ENCODE measurements around the gene EFHD2.

The EFHD2 gene

DNA sequence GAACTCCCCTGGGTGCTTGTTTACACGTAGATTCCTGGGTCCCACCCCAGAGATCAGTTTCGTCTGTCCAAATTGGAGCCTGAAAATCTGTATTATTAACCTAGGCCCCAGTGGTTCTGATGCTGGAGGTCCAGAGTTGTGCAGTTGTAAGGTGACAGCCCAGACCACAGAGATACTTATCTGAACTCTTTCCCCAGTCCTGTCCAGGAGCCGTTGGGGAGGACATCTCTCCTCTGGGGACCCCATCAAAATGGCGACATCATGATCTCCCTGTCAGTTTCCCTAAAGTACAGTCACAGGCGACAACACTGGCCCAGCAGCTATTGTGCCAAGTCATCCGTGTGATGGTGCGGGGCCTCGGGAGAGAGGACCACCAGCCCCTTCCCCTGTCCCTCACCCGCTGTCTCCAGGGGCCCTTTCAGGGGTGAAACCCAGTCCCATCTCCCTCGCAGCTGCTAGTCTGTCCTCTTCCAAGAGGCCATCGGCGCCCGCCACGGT lies 749 bp upstream of the EFHD2 start:
- no peak for DNase-seq (ENCODE audit: low read depth)
- TF ChIP-seq, protein P1, sequence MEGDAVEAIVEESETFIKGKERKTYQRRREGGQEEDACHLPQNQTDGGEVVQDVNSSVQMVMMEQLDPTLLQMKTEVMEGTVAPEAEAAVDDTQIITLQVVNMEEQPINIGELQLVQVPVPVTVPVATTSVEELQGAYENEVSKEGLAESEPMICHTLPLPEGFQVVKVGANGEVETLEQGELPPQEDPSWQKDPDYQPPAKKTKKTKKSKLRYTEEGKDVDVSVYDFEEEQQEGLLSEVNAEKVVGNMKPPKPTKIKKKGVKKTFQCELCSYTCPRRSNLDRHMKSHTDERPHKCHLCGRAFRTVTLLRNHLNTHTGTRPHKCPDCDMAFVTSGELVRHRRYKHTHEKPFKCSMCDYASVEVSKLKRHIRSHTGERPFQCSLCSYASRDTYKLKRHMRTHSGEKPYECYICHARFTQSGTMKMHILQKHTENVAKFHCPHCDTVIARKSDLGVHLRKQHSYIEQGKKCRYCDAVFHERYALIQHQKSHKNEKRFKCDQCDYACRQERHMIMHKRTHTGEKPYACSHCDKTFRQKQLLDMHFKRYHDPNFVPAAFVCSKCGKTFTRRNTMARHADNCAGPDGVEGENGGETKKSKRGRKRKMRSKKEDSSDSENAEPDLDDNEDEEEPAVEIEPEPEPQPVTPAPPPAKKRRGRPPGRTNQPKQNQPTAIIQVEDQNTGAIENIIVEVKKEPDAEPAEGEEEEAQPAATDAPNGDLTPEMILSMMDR (conservative IDR thresholded peaks at IDR 0.05; ENCODE audit: low read depth, low read length), result no peak
- peak overlapping the region; percentile 71 for H3K4me3 ChIP-seq (ENCODE audit: low read depth, low read length)

DNA sequence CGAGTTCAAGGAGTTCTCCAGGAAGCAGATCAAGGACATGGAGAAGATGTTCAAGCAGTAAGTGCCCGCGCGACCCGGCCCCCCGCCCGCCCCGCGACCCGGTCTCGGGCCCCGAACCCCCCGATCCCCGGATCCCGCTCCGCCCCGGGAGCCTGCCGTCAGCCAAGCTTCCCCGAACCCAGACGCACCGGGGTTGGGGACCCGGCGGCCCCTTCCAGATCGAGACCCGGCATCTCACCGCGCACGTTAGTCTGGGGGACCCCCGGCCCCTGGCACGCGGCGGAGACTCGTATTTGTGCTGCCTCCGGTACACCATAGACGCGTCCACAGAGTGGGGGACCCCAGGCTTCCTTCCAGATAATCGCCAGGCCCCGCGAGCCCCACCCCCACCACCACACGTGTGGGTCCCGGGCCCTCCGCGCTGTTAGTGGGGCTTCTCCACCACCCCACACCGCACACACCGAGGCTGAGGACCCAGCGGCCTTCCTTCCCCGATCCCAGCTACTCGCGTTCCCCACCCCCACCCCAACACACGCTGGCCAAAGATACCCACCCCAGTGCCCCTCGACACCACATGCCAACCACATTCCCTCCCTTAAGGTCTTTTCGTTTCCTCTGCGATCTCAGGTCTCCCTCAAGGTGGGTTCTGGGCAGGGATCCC lies 665 bp downstream of the EFHD2 start:
- TF ChIP-seq, protein P1 (conservative IDR thresholded peaks at IDR 0.05; ENCODE audit: low read depth, low read length), result no peak
- DNase-seq (ENCODE audit: low read depth), result no peak
- H3K4me3 ChIP-seq (ENCODE audit: low read depth, low read length), result peak overlapping the region; percentile 71

DNA sequence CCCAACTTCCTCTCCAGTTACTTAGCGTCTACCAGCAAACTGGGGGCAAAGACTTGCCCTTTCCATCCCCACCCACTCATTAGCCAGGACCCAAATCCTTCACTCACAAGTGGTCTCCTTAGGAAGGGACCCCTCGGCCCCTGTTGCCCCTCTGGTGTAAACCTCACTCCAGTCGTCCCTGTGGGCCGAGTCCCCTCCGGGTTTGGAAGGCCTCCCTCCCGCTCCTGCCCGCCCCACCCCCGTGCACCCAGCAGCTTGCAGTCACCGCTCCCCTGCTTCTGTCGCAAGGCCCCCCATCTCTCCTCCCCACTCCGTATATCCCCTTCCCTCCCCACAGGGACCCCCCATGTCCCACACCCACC lies 1.2 kb downstream of the EFHD2 start:
- TF ChIP-seq, protein P1 (conservative IDR thresholded peaks at IDR 0.05; ENCODE audit: low read depth, low read length), result no peak
- peak overlapping the region; percentile 71 for H3K4me3 ChIP-seq (ENCODE audit: low read depth, low read length)
- DNase-seq (ENCODE audit: low read depth), result no peak

DNA sequence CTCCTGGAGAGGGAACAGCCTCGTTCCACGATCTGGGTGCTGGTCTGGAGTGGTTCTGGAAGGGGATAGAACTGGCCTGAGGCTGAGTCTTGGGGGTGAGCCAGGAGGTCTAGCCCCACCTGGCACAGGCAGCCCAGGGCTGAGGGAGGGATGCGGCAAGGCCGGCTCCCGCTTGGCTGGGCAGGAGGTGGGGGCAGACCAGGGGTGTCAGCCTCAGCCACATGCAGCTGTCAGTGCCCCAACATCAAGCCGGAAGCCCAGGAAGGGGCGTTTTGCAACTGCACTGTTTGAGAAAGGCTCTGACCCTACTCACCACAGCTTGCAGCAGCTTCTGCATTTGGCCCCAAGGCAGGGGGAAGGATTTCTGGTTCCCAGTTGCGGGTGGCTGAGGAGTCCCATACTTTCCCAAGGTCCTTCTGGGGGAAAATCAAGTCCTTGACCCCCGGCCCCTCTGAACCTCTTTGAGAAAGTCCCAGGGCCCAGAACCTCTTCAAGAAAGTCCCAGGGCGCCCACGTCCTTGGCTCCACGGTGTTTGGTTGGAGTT lies 2.0 kb downstream of the EFHD2 start:
- peak overlapping the region; percentile 71 for H3K4me3 ChIP-seq (ENCODE audit: low read depth, low read length)
- peak; percentile 57 for DNase-seq (ENCODE audit: low read depth)
- TF ChIP-seq, protein P1 (conservative IDR thresholded peaks at IDR 0.05; ENCODE audit: low read depth, low read length), result no peak

DNA sequence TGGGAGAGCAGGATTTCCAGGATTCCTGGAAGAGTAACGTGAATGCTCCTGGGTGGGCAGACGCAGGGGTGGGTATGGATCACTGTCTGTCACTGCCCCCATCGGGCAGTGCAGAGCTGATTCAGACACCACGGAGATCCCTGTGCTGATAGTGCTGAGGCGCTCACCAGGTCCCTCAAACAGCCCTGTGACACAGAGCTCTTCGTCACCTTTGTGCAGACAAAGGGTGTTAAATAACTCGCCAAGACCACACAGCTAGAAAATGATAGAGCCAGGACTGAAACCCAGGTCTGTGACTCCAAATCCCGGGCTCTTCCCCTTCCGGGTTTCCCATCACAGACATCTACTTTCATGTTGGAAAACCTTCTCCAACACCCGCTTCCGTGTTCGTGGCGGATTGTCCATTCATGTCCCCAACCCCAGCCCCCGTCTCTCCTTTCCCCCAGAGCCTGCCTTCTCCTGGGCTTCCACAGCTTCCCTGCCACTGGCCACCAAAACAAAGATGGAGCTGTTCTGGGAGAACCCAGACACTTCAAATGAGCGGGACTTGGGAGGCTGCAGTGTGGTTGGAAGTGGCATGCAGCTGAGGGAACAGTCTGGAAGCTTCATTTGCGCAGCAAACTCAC lies 2.6 kb downstream of the EFHD2 start:
- no peak for DNase-seq (ENCODE audit: low read depth)
- no peak overlapping the region for H3K4me3 ChIP-seq (ENCODE audit: low read depth, low read length)
- TF ChIP-seq, protein P1 (conservative IDR thresholded peaks at IDR 0.05; ENCODE audit: low read depth, low read length), result no peak

DNA sequence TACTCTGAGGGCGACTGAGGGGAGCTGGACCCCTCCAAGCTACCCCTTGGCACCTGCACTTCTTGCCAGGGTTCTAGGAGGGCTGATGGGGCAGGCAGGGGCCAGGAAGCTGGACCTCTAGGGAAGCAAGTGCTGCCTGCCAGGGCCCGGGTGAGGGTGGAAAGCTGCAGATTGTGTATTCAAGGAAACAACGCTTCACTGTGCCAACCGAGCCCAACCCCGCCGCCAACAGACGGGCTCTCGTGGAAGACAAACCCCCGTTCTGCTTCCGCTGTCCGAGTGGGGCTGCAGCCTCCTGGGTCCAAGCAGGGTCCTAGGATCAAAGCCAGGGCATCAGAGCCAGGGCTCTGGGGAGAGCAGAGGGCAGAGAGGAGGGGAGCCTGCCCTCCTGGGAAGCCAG lies 3.2 kb downstream of the EFHD2 start:
- no peak for DNase-seq (ENCODE audit: low read depth)
- TF ChIP-seq, protein P1 (conservative IDR thresholded peaks at IDR 0.05; ENCODE audit: low read depth, low read length), result no peak
- H3K4me3 ChIP-seq (ENCODE audit: low read depth, low read length), result no peak overlapping the region
